GM19239 (cell line): ENCODE measurements around the gene PARS2.

Source experiments
- DNase-seq: peaks from one replicate; pipeline ENCODE4 v3.0.0; 2011; ENCODE audit warnings: low spot score; ENCODE audit not compliant: insufficient read length
- FAIRE-seq: peaks from 2 replicates; lab custom pipeline; 2011; peaks lifted over from hg19 to GRCh38; lab: Jason Lieb, UNC

The PARS2 gene

DNA sequence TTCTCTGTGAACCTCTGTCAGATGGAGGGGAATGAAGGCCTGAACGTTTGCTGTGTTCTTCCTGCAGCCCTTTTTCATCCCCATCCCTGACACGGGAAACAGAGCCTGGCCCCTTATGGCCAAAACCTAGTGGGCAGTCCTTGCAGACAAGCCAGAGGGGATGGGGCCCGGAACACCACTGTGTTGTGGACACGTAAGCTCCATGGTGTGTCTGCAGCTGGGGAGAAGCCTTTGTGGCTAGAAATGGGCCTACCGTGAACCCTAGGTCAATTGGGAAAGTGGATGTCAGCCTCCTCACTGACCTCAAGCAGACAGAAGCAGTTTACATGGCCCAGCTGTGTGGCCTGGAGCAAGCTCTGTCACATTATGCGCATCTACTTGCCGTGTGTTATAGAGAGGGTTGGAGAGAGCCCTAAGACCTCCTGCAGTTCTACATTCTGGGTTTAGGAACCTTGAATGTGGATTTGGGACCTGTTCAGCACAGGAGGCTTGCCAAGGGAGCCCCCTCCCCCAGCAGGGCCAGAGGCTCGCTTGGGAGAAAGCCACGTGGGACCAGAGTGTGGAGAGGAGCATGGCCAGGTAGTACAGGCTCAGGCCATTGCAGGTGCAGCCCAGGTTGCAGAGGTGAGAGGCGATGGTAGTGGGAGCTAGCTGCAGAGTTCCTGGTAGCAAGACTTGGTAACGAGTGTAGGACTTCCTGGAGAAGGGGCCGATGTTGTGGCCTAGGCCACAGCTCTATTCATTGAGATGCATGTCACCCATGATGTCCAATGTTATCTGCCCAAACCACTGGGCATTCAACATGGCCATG, 20.7 kb downstream of the PARS2 start:
- DNase-seq (no peak), FAIRE-seq (no peak)

GRCh38 chr1:54742282-54742681, 22.0 kb downstream of the PARS2 start:
- DNase-seq = no peak
- no peak for FAIRE-seq

GRCh38 chr1:54741531-54741930, 22.8 kb downstream of the PARS2 start:
- FAIRE-seq (no peak), DNase-seq (no peak)

DNA sequence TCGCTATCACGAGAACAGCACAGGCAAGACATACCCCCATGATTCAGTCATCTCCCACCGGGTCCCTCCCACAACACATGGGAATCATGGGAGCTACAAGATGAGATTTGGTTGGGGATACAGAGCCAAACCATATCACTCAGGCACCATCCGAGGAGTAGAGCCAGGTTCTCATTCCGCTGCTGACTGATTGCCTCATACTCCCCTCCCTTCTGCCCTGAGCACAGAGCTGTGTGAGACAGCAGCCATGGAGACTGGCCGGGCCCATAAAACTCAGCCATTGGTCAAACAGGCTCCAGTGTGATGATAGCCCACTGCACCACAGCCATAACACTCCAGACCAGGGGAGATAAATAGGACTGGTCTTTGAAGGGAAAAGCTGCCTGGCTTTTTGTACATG, 26.1 kb downstream of the PARS2 start:
- no peak for FAIRE-seq
- DNase-seq = no peak

DNA sequence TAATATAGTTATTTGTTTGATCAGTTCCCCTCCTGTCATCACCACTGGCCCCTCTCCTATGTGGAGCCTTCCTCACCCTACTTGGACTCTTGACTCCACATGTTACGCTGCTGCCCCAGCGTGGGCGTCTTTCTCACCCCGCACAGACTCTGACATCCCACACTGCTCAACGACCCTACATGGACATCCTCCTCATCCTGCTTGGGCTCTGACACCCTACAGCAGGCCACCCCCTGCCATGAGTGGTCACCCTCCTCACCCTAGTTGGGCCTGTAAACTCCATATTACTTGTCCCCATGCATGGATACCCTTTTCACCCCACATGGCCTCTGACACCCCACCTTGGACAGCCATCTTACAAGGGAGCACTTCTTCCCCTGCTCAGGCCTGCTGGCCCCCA, 27.6 kb downstream of the PARS2 start:
- no peak for FAIRE-seq
- no peak for DNase-seq

GRCh38 chr1:54728027-54728426, 36.3 kb downstream of the PARS2 start:
- FAIRE-seq (no peak), DNase-seq (no peak)

DNA sequence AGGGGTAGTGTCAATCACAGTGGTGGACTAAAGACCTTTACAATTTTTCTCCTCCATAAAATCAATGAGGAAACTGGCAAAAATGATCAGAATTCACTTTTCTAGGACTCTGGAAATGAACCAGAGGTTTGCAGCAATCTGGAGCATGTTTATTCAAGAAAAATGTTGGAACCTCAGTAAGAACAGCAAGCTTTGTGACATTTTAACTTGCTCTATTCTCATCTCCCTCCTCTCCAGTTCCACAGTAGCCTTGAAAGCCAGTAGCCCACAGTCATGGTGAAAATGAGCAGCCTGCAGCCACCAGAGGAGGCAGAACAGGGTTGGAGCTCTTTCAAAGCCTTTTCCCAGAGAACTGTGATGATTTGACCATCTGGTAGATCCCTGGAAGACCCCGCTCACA, 39.6 kb downstream of the PARS2 start:
- DNase-seq (no peak), FAIRE-seq (no peak)

- FAIRE-seq (no peak), DNase-seq (no peak)
Measured at GRCh38 chr1:54723985-54724384, 40.3 kb downstream of the PARS2 start.

- FAIRE-seq = no peak
- no peak for DNase-seq
Measured at GRCh38 chr1:54721719-54722118, 42.6 kb downstream of the PARS2 start.

- DNase-seq (no peak), FAIRE-seq (peak; percentile 72)
Measured at GRCh38 chr1:54716299-54717047, 47.9 kb downstream of the PARS2 start.

DNA sequence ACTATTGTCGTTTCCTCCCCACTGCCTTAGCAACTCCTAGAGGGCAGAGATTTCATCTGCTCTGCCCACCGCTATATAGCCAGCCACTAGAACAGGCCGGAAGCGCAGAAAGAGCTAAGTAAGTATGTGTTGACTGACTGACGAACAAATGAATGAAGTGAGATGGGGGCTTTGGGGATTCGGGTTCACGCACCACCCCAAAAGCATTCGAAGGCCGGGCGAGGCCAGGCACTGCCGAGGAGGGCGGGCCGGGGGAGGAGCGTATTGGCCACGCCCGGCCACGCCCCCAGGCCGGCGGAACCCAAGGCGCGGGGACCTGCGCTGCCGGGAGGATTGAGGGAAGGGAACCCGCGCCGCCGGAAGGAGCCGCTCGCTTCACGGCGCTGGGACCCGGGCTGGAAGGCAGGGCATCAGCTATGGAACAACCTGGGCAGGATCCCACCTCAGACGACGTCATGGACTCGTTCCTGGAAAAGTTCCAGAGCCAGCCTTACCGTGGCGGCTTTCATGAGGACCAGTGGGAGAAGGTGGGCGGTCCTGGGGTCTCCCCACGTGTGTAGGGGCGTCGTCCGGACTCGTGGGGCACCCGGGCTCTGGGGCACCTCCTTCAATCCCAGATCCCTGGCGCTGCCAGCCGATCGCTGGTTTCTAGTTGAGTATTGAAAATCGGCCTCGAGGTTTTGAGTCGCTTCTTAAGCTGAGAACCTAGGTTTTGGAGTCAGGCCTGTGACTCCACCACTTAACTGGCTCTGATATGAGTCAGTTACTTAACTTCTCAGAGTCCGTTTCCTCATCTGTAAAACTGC, 48.6 kb downstream of the PARS2 start, which contains the start of gene TTC4:
Gene TTC4 (plus strand): TSS at position 369 of the 806 bp plus-strand sequence. CDS start 48 bp downstream, at position 417.
- FAIRE-seq = peak; percentile 86

GRCh38 chr1:54714881-54715492, 49.3 kb downstream of the PARS2 start:
- no peak for DNase-seq
- peak; percentile 42 for FAIRE-seq

More for the DNA sequence above, 48.6 kb downstream of the PARS2 start, which contains the start of gene TTC4:
- DNase-seq = peak; percentile 86

GRCh38 chr1:54711536-54711935, 52.8 kb downstream of the PARS2 start:
- DNase-seq (no peak), FAIRE-seq (no peak)

- FAIRE-seq (no peak), DNase-seq (no peak)
Measured at GRCh38 chr1:54710841-54711240, 53.5 kb downstream of the PARS2 start.

- FAIRE-seq (no peak), DNase-seq (no peak)
Measured at GRCh38 chr1:54710434-54710833, 53.9 kb downstream of the PARS2 start.

- no peak for FAIRE-seq
- DNase-seq = no peak
Measured at GRCh38 chr1:54709547-54710292, 54.6 kb downstream of the PARS2 start.

GRCh38 chr1:54708385-54708784, 55.9 kb downstream of the PARS2 start:
- DNase-seq = no peak
- FAIRE-seq = no peak
